NK-92 (cell line): ENCODE measurements around the gene ZNF438.
"Not testable (repeated sequence)": the region's sequence is repeated elsewhere in the genome, so short reads cannot be mapped to it uniquely, and the experiment has no call there.

ENCODE experiments used
- DNase-seq: peaks from one replicate; lab custom pipeline; 2025; ENCODE audit not compliant: unreplicated experiment; lab: John Stamatoyannopoulos, UW

The ZNF438 gene

GRCh38 chr10:31031558-31032257 lies at the start of gene ZNF438:
ZNF438 (minus strand) TSS chr10:31031865; CDS start chr10:30877034, 154,831 bp downstream.
- DNase-seq: peak; percentile 54

- DNase-seq: no peak
Measured at GRCh38 chr10:31076610-31076988, 44.9 kb upstream of the ZNF438 start.

GRCh38 chr10:31075881-31076609 lies 44.4 kb upstream of the ZNF438 start:
- no peak for DNase-seq

- DNase-seq: no peak
Measured at GRCh38 chr10:31075434-31075833, 43.8 kb upstream of the ZNF438 start.

GRCh38 chr10:31074722-31075086 lies 43.0 kb upstream of the ZNF438 start:
- DNase-seq: no peak

GRCh38 chr10:31073996-31074721 lies 42.5 kb upstream of the ZNF438 start:
- DNase-seq: no peak

- no peak for DNase-seq
Measured at GRCh38 chr10:31073211-31073610, 41.5 kb upstream of the ZNF438 start.

- DNase-seq: no peak
Measured at GRCh38 chr10:31072451-31072850, 40.8 kb upstream of the ZNF438 start.

- DNase-seq: no peak
Measured at GRCh38 chr10:31071232-31072005, 39.8 kb upstream of the ZNF438 start.

GRCh38 chr10:31070691-31071090 lies 39.0 kb upstream of the ZNF438 start:
- DNase-seq: no peak

GRCh38 chr10:31070025-31070424 lies 38.4 kb upstream of the ZNF438 start:
- DNase-seq: no peak

- no peak for DNase-seq
Measured at GRCh38 chr10:31069411-31069810, 37.7 kb upstream of the ZNF438 start.

GRCh38 chr10:31064348-31064747 lies 32.7 kb upstream of the ZNF438 start:
- DNase-seq: no peak

GRCh38 chr10:31063841-31064240 lies 32.2 kb upstream of the ZNF438 start:
- no peak for DNase-seq

- no peak for DNase-seq
Measured at GRCh38 chr10:31062856-31063255, 31.2 kb upstream of the ZNF438 start.

- DNase-seq: no peak
Measured at GRCh38 chr10:31061941-31062340, 30.3 kb upstream of the ZNF438 start.

- DNase-seq: no peak
Measured at GRCh38 chr10:31058795-31059703, 27.4 kb upstream of the ZNF438 start.

- not testable (repeated sequence) for DNase-seq
Measured at GRCh38 chr10:31056678-31057077, 25.0 kb upstream of the ZNF438 start.

GRCh38 chr10:31055573-31056251 lies 24.0 kb upstream of the ZNF438 start:
- no peak for DNase-seq

- no peak for DNase-seq
Measured at GRCh38 chr10:31051703-31052102, 20.0 kb upstream of the ZNF438 start.
